OCI-LY3 (cell line): Measurements from ENCODE around the gene TSPAN9.

Source experiments
- EZH2phosphoT487 ChIP-seq: fragments of 200-600 bp; shearing (Covaris generic); IDR thresholded peaks from 2 replicates; pipeline ENCODE4 v1.6.1; 2018; ENCODE audit warnings: antibody characterized with exemption, mixed run types, low read depth
- TF ChIP-seq, protein P1 (sequence below): fragments of 200-600, 300-600 bp; sonication (generic); IDR thresholded peaks from 2 replicates; pipeline ENCODE4 v1.5.1; 2014; ENCODE audit warnings: antibody characterized with exemption, low read length, low read depth

DNA sequence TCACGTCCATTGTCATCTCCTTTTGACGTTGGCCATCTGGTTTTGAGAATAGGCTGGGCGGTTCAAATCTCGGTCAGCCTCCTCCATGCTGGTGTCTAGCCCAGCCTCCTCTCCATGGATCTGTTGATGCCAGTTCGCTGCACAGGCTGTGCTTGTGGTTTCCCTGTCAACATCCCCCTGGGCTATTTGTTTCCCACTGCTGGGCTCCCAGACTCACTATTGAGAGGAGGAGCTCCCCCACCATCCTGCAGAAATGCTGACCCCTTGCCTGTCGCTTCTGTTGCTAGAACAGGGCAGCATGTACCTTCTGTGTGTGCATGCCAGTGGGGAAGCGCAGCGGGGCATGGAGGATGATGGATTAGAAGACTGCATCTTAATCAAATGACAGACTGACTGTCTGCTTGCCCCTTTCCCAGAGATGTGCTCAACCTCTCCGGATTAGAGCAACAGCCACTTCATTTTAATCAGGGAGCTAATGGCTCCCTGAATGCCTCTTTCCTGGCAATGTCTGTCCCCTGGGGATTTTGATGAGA lies 170.5 kb downstream of the TSPAN9 start:
- TF ChIP-seq, protein P1, sequence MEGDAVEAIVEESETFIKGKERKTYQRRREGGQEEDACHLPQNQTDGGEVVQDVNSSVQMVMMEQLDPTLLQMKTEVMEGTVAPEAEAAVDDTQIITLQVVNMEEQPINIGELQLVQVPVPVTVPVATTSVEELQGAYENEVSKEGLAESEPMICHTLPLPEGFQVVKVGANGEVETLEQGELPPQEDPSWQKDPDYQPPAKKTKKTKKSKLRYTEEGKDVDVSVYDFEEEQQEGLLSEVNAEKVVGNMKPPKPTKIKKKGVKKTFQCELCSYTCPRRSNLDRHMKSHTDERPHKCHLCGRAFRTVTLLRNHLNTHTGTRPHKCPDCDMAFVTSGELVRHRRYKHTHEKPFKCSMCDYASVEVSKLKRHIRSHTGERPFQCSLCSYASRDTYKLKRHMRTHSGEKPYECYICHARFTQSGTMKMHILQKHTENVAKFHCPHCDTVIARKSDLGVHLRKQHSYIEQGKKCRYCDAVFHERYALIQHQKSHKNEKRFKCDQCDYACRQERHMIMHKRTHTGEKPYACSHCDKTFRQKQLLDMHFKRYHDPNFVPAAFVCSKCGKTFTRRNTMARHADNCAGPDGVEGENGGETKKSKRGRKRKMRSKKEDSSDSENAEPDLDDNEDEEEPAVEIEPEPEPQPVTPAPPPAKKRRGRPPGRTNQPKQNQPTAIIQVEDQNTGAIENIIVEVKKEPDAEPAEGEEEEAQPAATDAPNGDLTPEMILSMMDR: no peak
- TF ChIP-seq EZH2phosphoT487: no peak
